Iris pigment epithelial cell (primary cell): Measurements from ENCODE around the gene RNF44.
"Not testable (repeated sequence)": the region's sequence is repeated elsewhere in the genome, so short reads cannot be mapped to it uniquely, and the experiment has no call there.

Source experiments
- DNase-seq: peaks from one replicate; pipeline ENCODE4 v3.0.0-alpha.2; 2011; ENCODE audit warnings: low read depth

RNF44 gene

DNA sequence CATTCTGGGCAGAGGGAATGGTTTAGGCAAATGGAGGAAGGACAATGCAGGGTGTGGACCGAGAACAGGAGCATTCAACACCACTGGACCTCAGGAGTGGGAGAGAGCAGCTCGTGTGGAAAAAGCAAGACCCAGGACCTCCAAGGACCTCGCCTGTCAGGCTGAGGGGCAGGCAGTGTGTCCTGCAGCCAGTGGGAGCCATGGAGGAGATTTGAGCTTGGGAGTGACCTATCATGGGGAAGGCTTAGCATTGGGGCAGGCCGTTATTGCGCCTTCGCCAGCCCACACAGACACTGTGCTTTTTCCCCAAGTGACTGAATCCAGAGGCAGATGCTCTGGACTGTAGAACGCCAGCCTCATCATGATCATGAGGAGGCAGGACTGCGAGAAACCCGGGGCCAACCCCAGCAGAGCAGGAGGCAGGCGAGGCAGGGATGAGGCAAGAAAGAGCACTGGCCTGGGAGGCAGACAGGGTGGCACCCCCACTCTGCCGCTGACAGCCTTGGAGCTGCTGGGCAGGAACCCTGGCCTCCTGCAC, 15.2 kb upstream of the RNF44 start:
- DNase-seq, result no peak

DNA sequence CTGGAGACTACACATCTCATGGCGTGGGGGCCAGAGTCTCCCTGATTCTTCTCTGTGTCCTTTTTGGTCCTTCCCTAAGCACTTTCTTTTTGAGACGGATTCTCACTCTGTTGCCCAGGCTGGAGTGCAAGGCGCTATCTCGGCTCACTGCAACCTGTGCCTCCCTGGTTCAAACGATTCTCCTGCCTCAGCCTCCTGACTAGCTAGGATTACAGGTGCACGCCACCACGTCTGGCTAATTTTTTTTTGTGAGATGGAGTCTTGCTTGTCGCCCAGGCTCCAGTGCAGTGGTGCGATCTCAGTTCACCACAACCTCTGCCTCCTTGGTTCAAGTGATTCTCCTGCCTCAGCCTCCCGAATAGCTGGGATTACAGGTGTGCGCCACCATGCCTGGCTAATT, 13.7 kb upstream of the RNF44 start:
- not testable (repeated sequence) for DNase-seq

DNA sequence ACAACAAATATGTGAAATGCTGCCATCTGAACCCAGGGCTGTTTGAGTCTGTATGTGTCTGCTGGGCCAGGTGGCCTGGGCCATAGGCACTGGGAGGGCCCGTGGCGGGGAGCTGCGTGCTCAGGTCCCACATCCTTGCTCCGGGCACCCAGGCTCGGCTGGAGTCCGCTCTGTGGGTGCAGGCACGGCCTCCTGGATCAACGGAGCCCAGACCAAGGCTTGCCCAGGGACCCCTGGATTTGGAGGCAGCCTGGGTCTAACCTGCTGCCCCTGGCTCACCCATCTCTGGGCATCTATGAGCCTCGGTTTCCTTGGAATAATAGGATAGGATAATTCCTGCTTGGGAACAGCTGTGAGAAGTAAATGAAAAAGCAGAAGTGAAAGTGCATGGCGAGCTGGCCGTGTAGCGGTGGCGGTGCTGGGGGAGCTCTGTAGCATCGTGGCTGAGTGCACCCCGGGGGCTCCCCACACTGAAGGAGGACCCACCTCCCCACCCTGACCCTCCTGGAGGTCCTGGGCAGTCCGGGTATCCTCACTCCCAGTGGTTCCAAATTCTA, 13.2 kb upstream of the RNF44 start:
- DNase-seq, result no peak

DNA sequence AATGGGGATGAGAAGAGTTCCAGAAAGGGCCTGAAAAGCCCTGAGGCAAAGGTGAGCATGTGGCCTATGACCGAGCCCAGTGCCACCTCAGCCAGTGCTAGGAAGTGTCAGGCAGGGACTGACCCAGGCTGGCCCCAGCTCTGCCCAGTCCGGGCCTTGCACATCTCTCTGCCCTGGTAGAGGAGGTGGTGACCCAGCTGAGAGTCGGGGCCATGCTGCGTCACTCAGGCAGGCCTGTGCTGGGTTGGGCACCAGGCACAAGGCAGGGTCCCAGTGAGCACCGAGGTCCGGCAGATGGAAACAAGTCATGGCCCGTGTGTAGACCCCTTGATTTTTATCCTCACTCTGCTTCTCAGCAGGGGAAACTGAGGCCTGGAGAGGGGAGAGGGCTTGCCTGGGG, 12.7 kb upstream of the RNF44 start:
- no peak for DNase-seq

DNA sequence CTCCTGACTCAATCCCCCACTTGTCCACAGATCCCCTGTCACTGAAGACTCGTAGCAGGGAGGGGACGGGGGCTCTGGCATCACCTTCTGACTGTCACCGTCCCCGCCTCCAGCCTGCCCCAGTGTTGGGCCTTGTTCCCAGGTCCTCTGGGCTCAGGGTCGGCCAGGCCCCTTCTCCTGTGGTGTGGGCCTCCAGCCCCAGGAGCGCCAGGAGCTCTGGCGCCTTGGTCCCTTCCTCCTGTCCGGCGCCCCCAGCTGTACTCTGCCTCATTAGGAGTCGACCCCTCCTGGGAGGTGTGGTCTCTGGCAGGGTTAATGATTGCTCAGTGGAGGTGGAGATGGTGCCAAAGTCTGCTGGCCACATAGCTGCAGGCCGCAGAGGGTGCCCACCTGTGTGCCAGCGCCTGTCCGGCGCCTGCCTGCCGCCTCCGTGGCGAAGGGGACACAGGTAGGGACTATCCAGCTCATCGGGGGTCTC, 11.8 kb upstream of the RNF44 start, which contains the start of gene CDHR2:
Gene CDHR2, plus strand, starts transcription at position 376 of the 478 bp plus-strand sequence. CDS start 16,011 bp downstream, outside the sequence.
- no peak for DNase-seq

DNA sequence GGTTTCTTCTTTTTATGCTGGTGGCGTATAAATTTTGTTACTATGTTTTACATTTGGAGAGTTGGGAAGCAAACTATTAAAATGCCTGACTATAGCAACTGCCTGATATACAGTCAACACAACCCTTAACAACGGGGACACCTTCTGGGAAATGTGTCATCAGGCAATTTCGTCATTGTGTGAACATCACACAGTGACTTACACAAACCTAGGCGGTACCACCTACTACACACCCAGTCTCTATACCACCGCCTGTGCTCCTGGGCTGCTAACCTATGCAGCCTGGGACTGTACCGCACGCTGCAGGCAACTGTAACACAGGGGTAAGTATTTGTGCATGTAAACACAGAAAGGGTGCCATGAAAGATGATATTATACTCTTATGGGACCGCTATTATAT, 10.6 kb upstream of the RNF44 start:
- no peak for DNase-seq

DNA sequence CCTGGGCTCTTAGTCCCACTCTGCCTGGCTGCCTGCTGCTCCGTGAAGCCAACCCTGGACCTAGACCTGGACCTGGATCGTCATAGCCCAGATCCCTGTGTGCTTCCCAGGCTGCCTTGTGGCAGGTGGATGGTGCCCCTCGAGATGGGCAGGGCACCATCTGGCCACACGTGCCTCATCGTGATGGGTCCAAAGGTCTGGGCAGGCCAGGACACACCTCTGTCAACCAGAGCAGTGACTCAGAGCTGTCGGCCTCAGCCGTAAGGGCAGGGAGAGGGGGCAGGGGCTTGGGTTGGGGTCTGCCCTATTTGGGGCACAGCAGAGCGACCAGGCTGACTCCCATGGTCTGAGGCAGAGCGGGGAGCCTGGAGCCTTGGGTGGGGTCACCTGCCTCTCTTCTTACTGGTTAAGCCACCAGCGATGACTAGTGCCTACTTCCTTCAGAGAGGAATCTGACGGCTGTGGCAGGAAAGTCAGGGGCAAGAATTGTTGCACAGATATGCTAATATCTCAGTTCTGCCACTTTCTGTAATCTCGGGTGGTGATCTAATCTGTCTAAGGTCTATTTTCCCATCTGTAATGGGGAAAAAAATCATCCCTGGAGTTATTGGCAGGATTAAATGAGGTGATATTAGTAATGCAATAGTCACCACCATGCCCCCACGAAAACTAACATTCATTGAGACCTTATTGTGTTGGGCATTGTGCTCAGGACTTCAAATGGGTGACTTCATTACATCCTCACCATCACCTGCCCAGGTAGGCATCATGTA, 8.7 kb upstream of the RNF44 start:
- no peak for DNase-seq

DNA sequence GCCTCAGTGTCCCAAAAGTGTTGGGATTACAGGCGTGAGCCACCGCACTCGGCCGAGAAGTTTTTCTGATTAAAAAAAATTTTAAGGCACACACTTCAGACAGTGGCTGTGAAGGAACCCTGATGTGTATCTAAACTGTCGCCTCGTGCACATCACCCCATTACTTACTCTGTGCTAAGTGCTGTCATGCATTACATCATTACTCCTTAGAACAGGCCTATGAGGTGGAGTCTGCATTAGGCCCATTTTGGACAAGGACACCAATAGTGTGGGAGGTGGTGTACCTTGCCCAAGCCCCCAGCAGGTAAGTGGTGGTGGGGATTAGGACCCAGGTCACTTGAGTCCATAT, 8.2 kb upstream of the RNF44 start:
- DNase-seq, result no peak

DNA sequence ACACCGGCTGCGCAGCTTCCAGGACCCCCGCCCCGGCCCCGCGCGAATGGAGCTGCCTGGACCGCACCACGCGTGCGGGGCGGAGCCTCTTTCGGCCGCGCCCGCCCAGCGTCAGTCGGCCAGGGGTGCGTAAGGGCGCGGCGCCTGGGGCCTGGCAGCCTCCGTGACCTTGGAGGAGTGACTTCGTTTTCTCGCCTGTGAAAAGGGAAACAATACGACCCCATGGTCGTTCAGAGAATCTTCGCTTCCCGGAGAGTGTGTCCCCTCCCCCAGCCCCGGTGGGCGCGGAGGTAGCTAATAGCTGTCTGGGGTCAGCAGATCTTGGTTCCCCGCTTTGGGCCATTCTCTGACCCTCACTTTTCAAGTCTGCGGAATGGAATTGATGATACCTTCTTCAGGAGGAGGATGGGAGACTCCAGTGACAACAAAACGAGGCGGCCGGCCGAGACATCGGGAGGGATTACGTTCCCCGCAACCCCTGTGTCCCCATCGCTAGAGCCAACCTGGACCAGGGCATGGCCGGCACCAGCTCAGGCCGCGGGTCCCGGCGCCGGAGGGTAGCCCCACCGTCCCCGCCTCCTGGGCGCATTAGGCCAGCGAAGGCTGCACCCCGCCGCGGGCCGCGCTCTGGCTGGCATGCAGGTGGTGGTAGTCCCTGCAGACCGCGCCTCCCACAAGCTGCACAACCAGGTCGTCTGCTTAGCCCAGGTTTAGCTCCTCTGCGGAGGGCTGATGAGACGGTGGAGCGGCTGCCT, 6.4 kb upstream of the RNF44 start:
- DNase-seq, result peak; percentile 56

DNA sequence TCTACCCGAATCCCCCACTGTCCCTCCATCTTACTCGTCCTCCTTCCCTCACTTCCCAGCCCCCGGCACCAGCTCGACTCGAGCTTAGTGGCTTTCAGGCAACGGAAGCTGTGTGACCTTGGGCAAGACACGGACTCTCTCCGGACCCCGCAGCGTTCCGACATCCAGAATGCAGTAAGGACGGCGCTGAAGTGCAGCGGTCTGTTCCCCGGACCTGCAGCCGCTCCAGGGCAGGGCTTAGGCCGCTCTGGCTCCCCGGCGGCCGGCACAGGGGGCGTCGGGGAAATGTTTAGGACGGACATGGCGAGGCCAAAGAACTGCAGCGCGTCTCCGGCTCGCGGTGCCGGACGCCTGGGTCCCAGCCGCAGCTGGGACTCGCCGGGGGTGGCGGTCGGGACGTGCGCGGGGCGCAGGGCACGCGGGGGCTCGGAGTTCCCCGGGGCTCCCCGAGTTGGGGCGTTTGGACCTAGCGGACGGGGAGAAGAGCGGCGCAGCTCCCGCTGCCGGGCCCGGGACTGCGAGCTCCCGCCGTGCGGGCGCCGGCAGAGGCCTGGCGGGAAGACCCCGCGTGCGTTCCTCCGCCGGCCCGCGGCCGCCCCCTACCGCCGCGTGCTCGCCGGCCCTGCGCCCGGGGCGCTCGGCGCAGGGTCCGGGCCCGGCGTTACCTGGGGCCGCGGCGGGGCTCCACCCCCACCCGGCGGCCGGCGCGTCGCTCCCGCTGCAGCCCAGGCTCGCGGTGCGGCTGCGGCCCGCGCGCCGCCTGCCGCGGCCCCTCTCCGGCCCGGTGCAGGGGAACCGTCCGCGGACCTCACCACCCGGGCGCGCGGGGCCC, 5.6 kb upstream of the RNF44 start:
- DNase-seq, result no peak

DNA sequence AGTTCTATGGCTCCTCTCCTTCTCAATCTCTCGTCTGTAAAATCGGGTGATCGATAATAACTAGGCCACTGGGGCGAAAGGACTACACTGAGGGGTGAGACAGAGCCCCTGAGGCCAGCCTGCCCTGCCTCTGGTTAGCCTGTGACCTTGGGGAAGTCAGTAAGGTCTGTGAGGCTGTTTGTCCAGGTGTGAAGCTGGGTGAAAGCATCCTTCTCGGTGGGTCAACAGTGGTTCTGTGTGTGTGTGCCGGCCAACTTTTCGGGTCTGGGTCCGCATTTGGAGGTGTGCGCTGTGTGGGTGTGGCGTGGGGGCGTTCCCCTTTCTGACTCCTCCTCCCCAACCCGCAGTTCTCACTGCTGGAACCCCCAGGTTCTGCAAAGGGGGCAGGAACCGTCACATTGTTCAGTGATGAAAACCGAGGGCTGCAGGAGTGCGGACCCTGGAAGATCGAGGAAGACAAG, 5.0 kb upstream of the RNF44 start:
- no peak for DNase-seq

DNA sequence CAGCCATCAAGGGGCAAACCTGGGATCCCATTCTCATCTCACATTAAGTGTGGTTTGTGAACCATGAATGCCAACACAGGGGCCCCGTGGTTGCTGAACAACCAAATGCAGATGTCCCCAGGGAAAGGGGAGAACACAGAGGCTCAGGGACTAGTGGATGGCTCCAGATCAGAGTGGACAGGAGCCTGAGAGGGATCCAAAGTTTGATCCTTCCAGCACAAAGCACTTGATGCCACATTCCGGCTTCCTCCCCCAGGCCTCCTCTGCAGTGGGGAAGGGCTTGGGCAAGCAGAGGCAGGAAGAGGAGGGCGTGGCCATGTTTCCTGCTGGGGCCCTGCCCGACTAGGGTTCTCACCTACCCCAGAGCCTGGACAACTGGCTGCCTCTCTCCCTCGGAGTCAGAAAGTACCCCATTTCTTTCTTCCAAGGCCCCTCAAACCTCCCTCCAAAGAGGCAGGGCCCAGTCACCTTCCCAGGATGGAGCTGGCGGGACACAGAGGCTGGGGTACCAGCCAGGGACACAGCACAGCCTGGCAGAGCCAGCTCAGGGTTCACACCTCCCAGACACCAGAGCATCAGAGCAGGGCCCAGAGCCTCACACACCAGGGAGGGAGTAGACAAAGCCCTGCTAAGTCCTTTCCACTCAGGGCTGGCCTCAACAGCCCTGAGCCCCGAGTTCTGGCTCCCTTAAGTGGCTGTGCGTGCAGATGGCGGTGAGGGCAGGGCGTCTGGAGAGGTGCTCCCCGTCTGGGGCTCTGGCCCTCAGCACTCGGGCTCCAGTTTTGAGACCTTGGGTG, 4.3 kb upstream of the RNF44 start:
- DNase-seq, result peak; percentile 29

DNA sequence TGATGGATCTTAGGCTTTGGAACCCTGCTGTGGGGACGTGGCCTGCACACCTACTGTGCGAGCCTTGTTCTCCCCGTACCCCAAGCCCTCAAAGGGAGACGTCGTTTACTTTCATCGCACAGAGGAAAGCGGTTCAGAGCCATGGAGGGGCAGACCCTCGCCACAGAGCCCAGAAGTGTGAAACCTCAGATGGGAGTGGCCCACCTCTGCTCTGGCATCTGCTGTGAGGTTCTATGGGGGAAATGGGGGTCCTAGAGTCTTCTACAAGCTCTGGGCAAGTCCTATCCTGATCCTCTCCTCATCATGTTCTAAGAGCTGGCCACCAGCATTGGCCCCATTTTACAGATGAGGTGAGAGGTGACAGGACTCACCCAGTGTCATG, 3.7 kb upstream of the RNF44 start:
- DNase-seq, result no peak

DNA sequence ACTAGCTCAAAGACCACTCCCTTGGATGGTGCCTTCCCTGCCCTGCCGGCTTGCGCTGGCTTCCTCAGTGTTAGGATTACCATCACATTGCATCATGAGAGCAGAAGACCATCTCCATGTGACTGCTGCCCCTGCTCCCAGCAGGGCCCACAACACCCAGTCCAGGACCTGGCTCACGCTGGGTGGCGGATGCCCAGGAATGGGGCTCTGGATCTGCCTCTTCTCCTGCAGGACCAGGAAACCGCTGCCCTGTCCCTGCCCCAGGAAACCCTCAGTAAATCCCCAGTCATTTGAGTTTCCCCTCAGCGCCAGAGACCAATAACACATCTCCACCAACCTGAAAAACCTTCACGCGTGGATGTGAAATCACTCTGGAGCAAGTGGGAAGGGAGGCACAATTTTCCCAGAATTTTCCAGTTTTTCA, 3.3 kb upstream of the RNF44 start:
- no peak for DNase-seq

DNA sequence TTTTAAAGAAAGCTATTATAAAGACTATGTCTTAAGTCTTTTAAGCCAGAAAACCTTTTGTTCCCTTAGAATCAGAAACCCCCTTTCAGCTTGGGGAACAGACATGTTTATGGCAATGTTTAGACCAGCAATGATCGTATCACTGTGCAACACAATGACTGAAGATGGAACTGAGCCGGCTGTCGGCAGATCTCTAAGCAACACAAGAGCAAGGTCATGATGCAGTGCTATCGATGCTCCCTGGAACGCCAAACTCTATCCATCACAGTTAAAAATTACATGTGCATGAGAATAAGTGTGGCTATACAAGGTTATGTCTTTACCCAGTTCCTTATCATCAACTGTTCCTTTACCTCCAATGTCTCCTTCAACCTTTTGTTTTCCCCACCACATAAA, 1.8 kb upstream of the RNF44 start:
- DNase-seq, result no peak

DNA sequence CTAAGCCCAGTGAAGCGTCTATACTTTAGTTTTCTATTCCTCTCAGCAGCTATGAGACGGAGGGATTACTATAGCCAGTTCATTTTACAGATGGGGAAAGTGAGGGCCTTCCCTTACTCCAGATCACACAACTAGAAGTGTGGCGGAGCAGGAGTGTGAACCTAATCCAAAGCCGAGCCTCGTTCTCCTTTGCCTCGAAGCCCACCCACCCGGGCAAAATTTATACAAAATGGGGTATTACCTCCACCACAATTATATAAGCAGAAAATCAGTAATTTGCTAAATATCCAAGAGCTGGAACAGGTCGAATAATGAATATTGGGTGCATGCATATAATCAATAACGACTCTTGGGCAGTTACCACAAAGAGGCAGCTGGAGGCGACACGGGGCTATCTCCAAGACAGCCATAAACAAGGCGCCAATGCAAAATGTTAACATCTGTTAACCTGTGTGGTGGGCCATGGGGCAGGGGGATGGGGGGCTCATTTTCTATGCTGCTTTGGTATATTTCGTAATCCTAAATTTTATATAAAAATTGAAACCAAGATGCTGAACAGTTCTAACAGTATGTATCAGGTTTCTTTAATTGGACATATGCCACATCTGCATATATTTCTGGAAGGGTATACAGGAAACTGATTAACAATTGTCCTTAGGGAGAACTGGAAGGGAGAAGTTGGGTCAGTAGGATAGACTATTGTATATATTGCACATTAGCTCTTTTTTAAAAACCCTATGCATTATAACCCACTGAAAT, 1.2 kb upstream of the RNF44 start:
- DNase-seq, result no peak

DNA sequence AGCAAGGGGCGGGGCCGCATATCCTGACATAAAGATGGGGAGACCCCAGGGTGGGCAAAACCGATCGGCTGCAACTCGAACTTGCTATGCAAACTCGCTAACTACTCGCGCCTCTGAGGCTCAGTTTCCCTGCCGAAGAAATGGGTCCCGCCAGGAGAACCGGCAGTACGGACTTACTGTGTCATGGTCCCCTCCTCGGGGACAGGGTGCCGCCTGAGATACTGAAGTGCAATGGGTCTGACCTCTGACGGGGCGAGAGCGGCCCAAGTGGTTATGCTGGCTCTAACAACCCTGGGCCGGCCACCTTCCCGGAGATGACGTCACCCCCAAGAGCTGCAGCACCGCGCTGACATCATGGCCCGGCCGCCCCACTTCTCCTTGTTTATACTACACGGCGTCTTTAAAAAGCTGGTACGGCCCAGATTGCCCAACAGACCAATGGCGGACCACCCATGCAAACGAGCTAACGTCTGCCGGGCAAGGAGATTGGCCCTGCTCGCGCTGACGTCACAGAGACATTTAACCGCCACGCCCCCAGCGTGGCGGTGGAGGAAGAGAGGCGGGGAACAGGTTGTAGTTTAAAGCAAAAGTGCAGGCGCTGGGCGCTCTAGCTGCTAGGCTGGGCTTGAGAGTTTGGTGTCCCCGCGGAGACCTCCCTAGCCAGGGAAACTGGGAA, 490 bp upstream of the RNF44 start:
- peak; percentile 100 for DNase-seq

DNA sequence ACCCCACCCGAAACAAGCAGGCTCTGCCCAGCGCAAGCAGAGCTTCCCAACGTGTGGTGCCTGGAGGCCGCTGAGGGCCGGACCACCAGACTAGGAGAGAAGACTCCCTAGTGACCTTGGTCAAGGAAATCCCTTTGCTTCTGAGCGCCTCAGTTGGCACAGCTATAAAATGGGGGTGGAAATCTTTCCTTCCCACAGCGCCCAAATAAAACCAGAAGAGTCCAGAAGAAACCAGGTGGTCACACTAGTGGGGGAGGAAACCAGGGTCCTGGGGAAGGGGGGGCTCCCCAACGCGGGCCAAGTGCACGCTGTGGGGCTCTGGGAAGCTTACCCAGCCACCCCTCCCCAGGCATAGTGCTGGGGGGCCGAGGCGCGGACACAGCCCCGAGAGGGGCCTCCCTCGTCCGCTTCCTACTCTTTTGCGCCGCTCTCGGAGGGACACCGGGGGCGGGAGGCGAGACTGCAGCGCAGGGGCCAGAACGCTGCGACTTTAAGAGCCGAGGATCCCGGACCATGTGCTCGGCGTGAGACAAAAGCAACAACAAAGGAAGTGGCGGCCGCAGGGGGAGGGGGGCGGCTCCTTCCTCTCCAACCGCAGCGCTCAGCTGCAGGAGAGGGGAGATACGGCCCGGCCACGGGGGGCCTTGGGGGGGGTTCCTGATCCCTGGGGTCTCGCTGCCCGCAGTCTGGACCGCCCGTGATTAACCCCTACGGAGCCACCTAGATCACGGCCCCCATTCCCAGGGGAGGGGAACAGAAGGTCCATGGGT, 885 bp downstream of the RNF44 start:
- peak; percentile 82 for DNase-seq

DNA sequence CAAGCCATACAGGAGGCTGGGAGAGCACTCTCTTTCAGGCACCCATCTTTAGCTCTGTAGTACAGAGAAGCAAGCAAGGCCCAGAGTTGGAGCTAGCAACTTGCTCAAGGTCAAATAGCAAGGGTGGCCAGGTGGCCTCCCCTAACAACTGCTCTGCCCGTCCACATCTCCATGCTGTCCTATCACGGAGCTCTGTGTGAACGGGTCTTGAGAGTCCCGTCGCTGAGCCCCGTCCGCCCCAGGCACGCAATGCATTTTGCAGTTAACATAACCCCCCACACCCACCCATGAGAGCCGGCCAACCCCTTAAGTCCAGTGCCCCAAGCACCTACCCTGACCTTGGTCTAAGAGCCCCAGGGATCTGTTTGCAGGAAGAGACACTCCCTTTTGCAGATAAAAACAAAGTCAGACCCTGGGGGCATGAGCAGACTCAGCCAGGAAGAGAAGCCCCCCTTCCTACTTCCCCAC, 1.5 kb downstream of the RNF44 start:
- peak; percentile 28 for DNase-seq
